ENCODE measurements around the gene BLVRA.

- no peak for TF ChIP-seq RAD21 (IDR thresholded peaks at IDR 0.05; ENCODE audit: low read depth)
- no peak for TF ChIP-seq ZNF274 (IDR thresholded peaks at IDR 0.05; ENCODE audit: low read depth, low read length)
- no peak for TF ChIP-seq EZH2phosphoT487 (IDR thresholded peaks at IDR 0.05; ENCODE audit: borderline replicate concordance)
- no peak for TF ChIP-seq CEBPB (IDR thresholded peaks at IDR 0.05; ENCODE audit: low read depth)
- TF ChIP-seq POLR2A (IDR thresholded peaks at IDR 0.05; ENCODE audit: borderline replicate concordance, extremely low read depth, insufficient read depth, insufficient read length): no peak
Measured at GRCh38 chr7:43785420-43785819, 26.9 kb downstream of the BLVRA start.

All from HCT116 (cell line).